HG03354 (cell line): Measurements from ENCODE around the gene UNC5A.

Experiments used
- ATAC-seq: cut with Tn5 transposase; IDR thresholded peaks from one replicate; pipeline ENCODE4 v1.9.1; 2021; ENCODE audit warnings: mild to moderate bottlenecking; ENCODE audit not compliant: unreplicated experiment, poor library complexity, severe bottlenecking

Gene UNC5A

GRCh38 chr5:176886336-176887251 lies 76.2 kb downstream of the UNC5A start:
- no peak for ATAC-seq

DNA sequence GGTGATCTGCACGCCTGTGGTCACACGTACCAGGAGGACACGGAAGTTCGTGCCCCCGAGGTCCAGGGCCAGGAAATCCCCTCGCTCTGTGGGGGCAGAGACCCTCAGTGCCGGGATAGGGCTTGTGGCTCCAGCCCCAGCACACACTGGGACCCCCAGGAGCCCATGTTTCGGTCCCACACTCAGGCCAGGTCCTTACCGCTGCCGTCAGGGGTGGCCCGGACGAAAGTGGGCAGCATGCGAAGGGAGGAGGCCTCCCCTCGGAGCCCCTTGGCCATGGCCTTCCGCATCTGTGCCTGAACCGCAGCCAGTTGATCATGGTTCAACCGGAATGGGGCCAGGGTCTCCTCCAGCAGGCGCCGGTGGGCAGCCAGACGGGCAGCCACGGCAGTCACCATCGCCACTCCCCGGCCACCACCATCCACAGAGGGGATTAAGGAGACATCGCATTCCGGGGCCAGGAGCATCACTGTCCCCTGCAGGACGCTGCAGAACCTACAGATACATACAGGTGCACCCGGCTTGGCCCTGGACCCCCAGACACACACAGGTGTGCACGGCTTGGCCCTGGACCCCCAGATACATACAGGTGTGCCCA lies 77.0 kb downstream of the UNC5A start:
- no peak for ATAC-seq

DNA sequence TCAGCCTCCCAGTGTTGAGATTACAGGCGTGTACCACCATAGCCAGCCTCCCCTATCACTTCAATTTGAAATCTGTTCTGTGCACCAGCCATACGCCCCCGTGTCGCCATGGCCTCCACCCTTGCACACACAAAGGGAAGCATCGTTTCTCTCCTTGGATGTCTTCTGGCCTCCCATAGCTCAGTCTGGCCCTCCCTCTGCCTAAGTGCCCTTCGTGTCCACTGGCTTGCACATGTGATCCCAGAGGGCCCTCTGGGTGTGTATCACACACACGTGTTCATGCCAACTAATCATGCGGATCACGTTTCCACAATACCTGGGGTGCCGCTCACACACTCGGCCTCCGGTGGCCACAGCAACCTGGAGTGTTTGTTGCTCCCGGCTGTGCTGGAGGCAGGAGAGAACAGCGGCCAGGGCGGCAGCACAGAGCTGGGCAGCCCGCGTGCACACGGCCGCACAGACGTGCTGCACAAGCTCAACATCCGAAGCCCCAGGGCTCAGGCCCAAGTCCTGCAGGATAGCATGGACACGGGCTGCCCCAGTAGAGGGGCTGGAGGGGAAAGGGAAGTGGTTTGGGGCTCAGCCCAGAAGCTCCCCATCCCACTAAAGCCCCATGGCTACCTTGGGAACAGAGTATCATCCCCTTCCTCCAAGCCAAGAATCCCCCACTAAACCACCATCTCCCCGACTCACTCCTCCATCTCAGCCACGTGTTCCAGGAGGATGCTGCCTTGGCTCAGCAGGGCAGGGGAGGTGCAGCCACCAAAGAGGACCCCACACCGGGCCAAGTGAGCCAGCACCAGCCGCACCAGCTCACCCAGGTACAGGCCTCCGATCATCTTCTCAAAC lies 77.9 kb downstream of the UNC5A start:
- ATAC-seq: no peak

- no peak for ATAC-seq
Observed at GRCh38 chr5:176888865-176889165, 78.5 kb downstream of the UNC5A start.

GRCh38 chr5:176889321-176890280 lies 79.2 kb downstream of the UNC5A start:
- no peak for ATAC-seq

GRCh38 chr5:176890455-176891330 lies 80.3 kb downstream of the UNC5A start:
- no peak for ATAC-seq

GRCh38 chr5:176891331-176891958 lies 81.1 kb downstream of the UNC5A start:
- ATAC-seq: no peak

DNA sequence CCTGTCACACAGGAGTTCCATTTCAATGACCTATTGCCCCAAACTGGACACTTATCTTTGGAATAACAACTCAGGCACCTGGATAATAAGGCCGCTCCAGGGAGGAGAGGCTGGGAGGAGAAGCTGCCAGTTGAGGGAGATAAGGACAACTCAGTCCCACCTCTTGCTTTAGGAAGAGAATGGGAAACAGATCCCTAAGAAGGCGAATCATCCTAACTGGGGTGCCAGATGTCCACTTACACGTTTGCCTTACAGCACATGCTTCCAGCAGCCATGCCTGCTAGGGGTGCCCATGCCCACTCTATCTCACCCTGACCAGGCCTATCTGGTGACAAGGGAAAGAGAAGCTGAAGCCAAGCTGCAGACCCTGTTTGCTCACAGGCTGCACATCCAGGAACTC lies 82.3 kb downstream of the UNC5A start:
- ATAC-seq: no peak

GRCh38 chr5:176894298-176894697 lies 83.9 kb downstream of the UNC5A start:
- ATAC-seq: no peak

DNA sequence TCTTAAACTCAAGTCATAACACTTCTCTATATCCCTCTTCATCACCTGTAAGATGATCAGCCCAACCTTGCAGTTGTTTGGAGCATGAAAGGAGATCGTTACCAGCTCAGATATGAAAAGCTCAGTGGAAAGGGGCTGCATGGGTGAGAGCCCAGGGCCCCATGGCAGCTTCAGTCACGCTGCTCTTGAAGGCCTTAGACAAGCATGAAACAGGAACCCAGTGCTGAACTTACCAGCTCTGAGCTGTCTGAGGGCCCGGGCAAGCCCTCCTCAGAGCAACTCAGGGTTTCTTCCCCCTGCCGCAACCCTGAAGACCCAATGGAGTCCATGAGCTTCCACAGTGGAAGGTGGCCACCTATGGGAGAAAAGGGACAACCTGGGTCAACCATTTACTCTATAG lies 85.5 kb downstream of the UNC5A start:
- no peak for ATAC-seq

GRCh38 chr5:176897263-176897662 lies 86.9 kb downstream of the UNC5A start:
- ATAC-seq: no peak

DNA sequence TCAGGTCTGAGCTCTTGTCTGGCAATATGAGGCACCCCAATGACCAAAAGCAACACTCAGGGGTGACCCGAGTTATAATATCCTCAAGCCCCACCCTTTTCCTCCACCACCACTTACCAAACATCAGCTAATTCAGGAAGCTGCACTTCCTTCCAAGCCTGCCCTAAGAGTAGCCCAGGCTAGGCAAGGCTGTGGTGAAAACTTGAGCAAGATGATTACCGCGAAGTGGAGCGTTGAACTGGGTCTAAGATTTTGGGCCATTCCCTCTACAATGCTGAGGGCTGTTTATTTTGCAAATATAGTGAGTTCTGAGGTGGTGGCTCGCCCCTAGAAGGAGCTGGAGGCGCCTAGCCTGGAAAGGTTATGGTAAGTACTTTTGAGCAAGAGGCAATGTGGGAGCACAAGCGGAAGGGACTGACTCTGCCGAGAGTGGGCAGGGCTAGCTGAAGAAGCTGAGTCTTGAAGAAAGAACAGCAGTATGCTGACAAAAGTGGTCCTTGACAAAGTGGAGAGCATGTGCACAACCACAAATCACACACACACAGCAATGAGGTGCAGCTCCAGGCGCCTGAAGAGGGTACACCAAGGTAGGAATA lies 89.0 kb downstream of the UNC5A start, which contains the start of gene HK3:
TSS of gene HK3 (minus strand) at position 51 of the 596 bp plus-strand sequence. CDS start 3,187 bp downstream, outside the sequence.
- no peak for ATAC-seq

DNA sequence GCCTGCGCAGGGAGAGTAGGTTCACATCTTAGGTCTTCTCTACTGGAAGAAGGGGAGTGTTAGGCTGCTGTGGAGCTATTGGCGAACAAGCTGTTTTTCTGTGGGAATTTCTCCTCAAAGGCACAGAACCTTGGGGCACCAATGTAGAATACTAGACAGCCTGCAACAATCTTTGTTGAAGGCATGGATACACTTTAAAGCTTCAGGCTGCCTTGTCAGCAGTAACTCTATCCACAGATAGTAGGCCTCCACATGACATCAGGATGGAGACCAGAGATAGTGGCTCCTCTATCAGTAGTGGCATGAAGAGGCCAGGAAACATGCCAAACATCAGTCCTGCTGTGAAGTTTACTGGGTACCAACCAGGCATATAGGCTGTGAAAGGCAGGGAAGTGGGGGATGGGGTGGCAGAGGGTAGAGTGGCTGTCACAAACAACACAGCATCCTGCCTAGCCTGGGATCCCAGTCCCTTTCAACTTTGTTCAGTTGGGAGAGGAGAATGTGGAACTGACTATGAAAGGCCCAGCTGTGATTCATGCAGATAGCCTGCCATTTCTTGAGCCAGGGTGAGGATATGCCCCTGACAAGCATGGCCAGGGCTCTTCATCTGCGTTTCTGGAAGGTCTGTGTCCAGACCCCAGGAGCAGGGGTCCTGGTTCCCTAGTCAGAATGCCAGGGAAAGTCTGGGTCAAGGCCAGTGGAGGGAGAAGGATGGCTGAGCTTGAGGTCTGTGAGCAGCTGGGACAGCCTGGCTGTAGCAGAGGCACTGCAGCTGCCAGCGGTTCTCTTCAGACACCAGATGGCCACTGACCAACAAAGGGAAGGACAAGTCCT lies 89.8 kb downstream of the UNC5A start:
- ATAC-seq: no peak

- ATAC-seq: no peak
Observed at GRCh38 chr5:176900780-176901204, 90.4 kb downstream of the UNC5A start.

GRCh38 chr5:176901260-176902101 lies 91.1 kb downstream of the UNC5A start:
- ATAC-seq: peak; percentile 60
